Smooth muscle cell (in vitro differentiated cells): ENCODE measurements around the gene DLGAP4. TPM values are rescaled to one million over a fixed set of nuclear protein-coding genes. Genes with fewer than 3 reads are reported as not detected.
A peak's percentile ranks its signal among the peaks of the same experiment; 100 is the strongest.

Experiments used
- DNase-seq: peaks from one replicate; lab custom pipeline; 2025; ENCODE audit not compliant: unreplicated experiment; lab: John Stamatoyannopoulos, UW
- H2AFZ ChIP-seq: fragments of 200-600 bp; sonication (generic); 2 replicates; pipeline ENCODE4 v1.6.0; 2016; ENCODE audit warnings: antibody characterized with exemption, low read depth, mild to moderate bottlenecking
- H3F3A ChIP-seq: fragments of 200-600 bp; sonication (generic); 2 replicates; pipeline ENCODE4 v1.6.0; 2017; ENCODE audit warnings: antibody characterized with exemption, low read depth
- H3K27ac ChIP-seq: fragments of 200-600 bp; sonication (generic); 2 replicates; pipeline ENCODE4 v1.5.1; 2016; ENCODE audit warnings: low read depth, mild to moderate bottlenecking
- H3K27me3 ChIP-seq: fragments of 200-600 bp; sonication (generic); 2 replicates; pipeline ENCODE4 v1.6.1; 2016; ENCODE audit warnings: low read depth, mild to moderate bottlenecking
- H3K36me3 ChIP-seq: fragments of 200-600 bp; sonication (generic); 2 replicates; pipeline ENCODE4 v1.5.1; 2016; ENCODE audit warnings: low read depth
- H3K4me1 ChIP-seq: fragments of 200-600 bp; sonication (generic); 2 replicates; pipeline ENCODE4 v1.5.1; 2016; ENCODE audit warnings: low read depth
- H3K4me2 ChIP-seq: fragments of 200-600 bp; sonication (generic); 2 replicates; pipeline ENCODE4 v1.6.0; 2016; ENCODE audit warnings: mild to moderate bottlenecking
- H3K4me3 ChIP-seq: fragments of 200-600 bp; sonication (generic); 2 replicates; pipeline ENCODE4 v1.5.1; 2016; ENCODE audit warnings: mild to moderate bottlenecking
- H3K79me2 ChIP-seq: fragments of 200-600 bp; sonication (generic); 2 replicates; pipeline ENCODE4 v1.6.0; 2016; ENCODE audit warnings: low read depth, mild to moderate bottlenecking
- H3K9ac ChIP-seq: fragments of 200-600 bp; sonication (generic); 2 replicates; pipeline ENCODE4 v1.6.0; 2016; ENCODE audit warnings: low read depth
- H3K9me3 ChIP-seq: fragments of 200-600 bp; sonication (generic); replicated peaks from 2 replicates; pipeline ENCODE4 v1.5.1; 2016; ENCODE audit warnings: low read depth
- H4K20me1 ChIP-seq: fragments of 200-600 bp; sonication (generic); 2 replicates; pipeline ENCODE4 v1.6.0; 2016; ENCODE audit warnings: low read depth
- WGBS: methylation state at CpG from one replicate; pipeline ENCODE4 v1.1.7; 2016; ENCODE audit warnings: low lambda C conversion rate; 5-methylcytosine and 5-hydroxymethylcytosine counted together
- polyA plus RNA-seq: library from polyadenylated mRNA; unstranded; fragments of >200 nt; fragmentation: Nextera tagmentation; extraction: Ambion mirVana; gene quantifications from 2 replicates; pipeline ENCODE4 v1.2.1, GENCODE V29; 2016
- total RNA-seq: library from RNA; depleted of rRNA; stranded (reverse); fragments of >200 nt; gene quantifications from 2 replicates; pipeline ENCODE4 v1.2.3, GENCODE V29; 2014
- TF ChIP-seq, protein P1 (sequence below): fragments of 200-600 bp; sonication (generic); IDR thresholded peaks from 2 replicates; pipeline ENCODE4 v1.5.1; 2017; ENCODE audit warnings: borderline replicate concordance, mild to moderate bottlenecking, antibody characterized with exemption; ENCODE audit not compliant: insufficient read depth, poor library complexity, severe bottlenecking

Gene DLGAP4
- total and polyA plus RNA-seq, 2 experiments from 2014 or later: 86.8 to 102 TPM

DNA sequence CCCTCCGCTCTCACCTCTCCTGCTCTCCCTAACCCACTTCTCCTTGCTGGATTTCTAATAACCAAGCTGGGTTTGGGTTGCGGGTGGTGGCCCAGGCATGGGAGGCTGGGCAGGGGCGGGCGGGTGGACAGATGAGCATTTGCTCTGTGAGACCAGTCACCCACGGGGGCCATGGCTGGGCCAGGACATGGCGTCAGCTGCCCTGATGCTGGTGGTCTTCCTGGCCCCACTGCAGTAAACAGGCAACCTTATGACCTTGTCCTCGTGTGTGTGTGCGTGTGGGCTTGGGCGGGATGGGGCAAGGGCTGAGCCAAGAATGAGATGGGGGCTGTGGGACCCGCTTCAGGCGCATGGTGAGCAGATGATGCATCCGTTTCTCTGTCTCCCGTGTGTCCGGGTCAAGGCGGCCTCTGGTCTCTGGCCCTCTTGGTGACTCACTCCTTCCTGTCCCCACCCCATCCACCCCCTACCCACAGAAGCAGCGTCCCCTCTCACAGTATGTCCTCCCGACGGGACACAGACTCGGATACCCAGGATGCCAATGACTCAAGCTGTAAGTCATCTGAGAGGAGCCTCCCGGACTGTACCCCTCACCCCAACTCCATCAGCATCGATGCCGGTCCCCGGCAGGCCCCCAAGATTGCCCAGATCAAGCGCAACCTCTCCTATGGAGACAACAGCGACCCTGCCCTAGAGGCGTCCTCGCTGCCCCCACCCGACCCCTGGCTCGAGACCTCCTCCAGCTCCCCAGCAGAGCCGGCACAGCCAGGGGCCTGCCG is 193.8 kb downstream of the DLGAP4 start:
- TF ChIP-seq, protein P1, sequence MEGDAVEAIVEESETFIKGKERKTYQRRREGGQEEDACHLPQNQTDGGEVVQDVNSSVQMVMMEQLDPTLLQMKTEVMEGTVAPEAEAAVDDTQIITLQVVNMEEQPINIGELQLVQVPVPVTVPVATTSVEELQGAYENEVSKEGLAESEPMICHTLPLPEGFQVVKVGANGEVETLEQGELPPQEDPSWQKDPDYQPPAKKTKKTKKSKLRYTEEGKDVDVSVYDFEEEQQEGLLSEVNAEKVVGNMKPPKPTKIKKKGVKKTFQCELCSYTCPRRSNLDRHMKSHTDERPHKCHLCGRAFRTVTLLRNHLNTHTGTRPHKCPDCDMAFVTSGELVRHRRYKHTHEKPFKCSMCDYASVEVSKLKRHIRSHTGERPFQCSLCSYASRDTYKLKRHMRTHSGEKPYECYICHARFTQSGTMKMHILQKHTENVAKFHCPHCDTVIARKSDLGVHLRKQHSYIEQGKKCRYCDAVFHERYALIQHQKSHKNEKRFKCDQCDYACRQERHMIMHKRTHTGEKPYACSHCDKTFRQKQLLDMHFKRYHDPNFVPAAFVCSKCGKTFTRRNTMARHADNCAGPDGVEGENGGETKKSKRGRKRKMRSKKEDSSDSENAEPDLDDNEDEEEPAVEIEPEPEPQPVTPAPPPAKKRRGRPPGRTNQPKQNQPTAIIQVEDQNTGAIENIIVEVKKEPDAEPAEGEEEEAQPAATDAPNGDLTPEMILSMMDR: no peak
- Histone ChIP-seq H3K79me2 (peaks cover 69% of the 10 kb centered on the region), H3K27me3 (no peaks in the 10 kb centered on the region), H3K9ac (no peak overlapping the region), H3K4me1 (peaks cover 12% of the 10 kb centered on the region), H3F3A (peaks cover 21% of the 10 kb centered on the region), H2AFZ (no peak overlapping the region), H3K4me2 (peak overlapping the region; percentile 6), H4K20me1 (peaks cover 99% of the 10 kb centered on the region), H3K27ac (peak overlapping the region; percentile 42), H3K9me3 (no peaks in the 10 kb centered on the region), H3K4me3 (no peak overlapping the region), H3K36me3 (peaks cover 7% of the 10 kb centered on the region)
- WGBS: 66% methylated on average over 30 of the region's 31 CpGs
- DNase-seq: no peak

DNA sequence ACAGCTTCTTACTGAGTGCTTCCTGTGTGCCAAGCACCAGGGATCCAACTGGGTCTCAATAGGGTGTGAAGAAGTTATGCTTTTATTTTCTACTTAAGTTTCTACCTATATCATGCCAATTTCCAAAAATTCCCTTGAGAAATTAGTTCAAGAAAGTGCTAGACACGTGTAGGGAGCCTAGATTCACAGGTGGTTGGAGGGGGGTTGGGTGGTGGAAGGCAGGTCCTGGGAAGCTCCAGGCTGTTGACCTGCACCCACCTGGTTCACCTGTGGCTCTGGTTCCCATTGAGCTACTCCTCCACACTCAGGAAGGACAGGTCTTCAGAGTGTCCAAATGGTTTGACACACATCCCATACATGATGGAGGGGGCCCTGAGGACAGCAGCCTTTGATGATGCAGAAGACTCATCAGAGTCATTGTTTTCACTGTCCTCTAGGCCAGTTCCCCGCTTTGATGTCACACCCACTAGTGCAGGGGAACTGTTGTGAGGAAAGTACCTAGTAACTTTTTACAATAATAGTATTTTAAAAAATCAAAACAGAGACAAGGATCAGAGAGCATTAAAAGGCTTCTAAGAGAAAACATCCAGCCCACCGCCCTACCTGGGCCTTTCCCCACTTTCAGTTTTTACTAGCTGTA is 195.3 kb downstream of the DLGAP4 start:
- Histone ChIP-seq H2AFZ (no peak overlapping the region), H3K36me3 (peaks cover 7% of the 10 kb centered on the region), H3K4me1 (peaks cover 12% of the 10 kb centered on the region), H3K9ac (no peak overlapping the region), H3K27ac (no peak overlapping the region), H3K9me3 (no peaks in the 10 kb centered on the region), H4K20me1 (peaks cover 99% of the 10 kb centered on the region), H3K4me3 (no peak overlapping the region), H3K27me3 (no peaks in the 10 kb centered on the region), H3K79me2 (peaks cover 68% of the 10 kb centered on the region), H3K4me2 (no peak overlapping the region), H3F3A (peaks cover 21% of the 10 kb centered on the region)
- DNase-seq: no peak
- TF ChIP-seq, protein P1: no peak
- 96% methylated on average over 3 of the region's 3 CpGs for WGBS

DNA sequence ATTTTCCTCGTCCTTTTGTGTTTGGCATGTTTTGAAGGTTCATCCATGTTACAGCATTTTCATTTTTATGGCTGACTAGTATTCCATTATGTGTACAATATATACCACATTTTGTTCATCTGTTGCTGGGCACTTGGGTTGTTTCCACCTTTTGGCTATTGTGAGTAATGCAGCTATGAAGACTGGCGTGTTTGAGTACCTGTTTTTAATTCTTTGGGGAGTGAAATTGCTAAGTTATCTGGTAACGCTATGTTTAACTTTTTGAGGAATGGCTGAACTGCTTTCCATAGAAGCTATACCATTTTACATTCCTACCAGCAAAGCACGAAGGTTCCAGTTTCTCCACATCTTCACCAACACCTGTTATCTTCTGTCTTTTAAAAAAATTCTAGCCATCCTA is 198.2 kb downstream of the DLGAP4 start:
- no peaks in the 10 kb centered on the region for H3K9me3 ChIP-seq
- 93% methylated on average over 4 of the region's 4 CpGs for WGBS
- TF ChIP-seq, protein P1: no peak
- peaks cover 21% of the 10 kb centered on the region for H3F3A ChIP-seq
- H3K4me2 ChIP-seq: no peak overlapping the region
- H3K27me3 ChIP-seq: no peaks in the 10 kb centered on the region
- no peaks in the 10 kb centered on the region for H3K4me1 ChIP-seq
- H2AFZ ChIP-seq: no peak overlapping the region
- H3K36me3 ChIP-seq: peaks cover 12% of the 10 kb centered on the region
- H3K4me3 ChIP-seq: no peak overlapping the region
- DNase-seq: no peak
- H3K27ac ChIP-seq: no peak overlapping the region
- H4K20me1 ChIP-seq: peaks cover 100% of the 10 kb centered on the region
- no peak overlapping the region for H3K9ac ChIP-seq
- H3K79me2 ChIP-seq: peaks cover 64% of the 10 kb centered on the region
